ENCODE results near the gene PRR20G. TPM values are rescaled to one million over a fixed set of nuclear protein-coding genes. Genes with fewer than 3 reads are reported as not detected.

PRR20G gene
- polyA plus RNA-seq, 1 donor from 2014 or later = not detected

- no peaks in the 10 kb centered on the region for H3K36me3 ChIP-seq (ENCODE audit: insufficient read depth, low read length)
- H3K9me3 ChIP-seq (ENCODE audit: low read length) = peaks cover 5% of the 10 kb centered on the region
- no peaks in the 10 kb centered on the region for H3K79me2 ChIP-seq (replicated peaks; ENCODE audit: insufficient read depth, low read length)
- TF ChIP-seq POLR2AphosphoS5 (IDR thresholded peaks at IDR 0.05) (no peak), TAF1 (IDR thresholded peaks at IDR 0.05; ENCODE audit: low read depth) (no peak), RAD21 (conservative IDR thresholded peaks at IDR 0.05) (no peak), CTCF (IDR thresholded peaks at IDR 0.05; ENCODE audit: poor library complexity, severe bottlenecking) (no peak), SMC3 (conservative IDR thresholded peaks at IDR 0.05; ENCODE audit: poor library complexity) (no peak), MXI1 (conservative IDR thresholded peaks at IDR 0.05; ENCODE audit: poor library complexity, severe bottlenecking) (no peak), EZH2 (IDR thresholded peaks at IDR 0.05; ENCODE audit: borderline replicate concordance, insufficient read depth, low read length, poor library complexity, severe bottlenecking) (no peak), EP300 (conservative IDR thresholded peaks at IDR 0.05; ENCODE audit: poor library complexity, severe bottlenecking) (no peak)
- TF ChIP-seq, protein P1, sequence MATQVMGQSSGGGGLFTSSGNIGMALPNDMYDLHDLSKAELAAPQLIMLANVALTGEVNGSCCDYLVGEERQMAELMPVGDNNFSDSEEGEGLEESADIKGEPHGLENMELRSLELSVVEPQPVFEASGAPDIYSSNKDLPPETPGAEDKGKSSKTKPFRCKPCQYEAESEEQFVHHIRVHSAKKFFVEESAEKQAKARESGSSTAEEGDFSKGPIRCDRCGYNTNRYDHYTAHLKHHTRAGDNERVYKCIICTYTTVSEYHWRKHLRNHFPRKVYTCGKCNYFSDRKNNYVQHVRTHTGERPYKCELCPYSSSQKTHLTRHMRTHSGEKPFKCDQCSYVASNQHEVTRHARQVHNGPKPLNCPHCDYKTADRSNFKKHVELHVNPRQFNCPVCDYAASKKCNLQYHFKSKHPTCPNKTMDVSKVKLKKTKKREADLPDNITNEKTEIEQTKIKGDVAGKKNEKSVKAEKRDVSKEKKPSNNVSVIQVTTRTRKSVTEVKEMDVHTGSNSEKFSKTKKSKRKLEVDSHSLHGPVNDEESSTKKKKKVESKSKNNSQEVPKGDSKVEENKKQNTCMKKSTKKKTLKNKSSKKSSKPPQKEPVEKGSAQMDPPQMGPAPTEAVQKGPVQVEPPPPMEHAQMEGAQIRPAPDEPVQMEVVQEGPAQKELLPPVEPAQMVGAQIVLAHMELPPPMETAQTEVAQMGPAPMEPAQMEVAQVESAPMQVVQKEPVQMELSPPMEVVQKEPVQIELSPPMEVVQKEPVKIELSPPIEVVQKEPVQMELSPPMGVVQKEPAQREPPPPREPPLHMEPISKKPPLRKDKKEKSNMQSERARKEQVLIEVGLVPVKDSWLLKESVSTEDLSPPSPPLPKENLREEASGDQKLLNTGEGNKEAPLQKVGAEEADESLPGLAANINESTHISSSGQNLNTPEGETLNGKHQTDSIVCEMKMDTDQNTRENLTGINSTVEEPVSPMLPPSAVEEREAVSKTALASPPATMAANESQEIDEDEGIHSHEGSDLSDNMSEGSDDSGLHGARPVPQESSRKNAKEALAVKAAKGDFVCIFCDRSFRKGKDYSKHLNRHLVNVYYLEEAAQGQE (IDR thresholded peaks at IDR 0.05; ENCODE audit: borderline replicate concordance) = no peak
- H3K9me2 ChIP-seq (ENCODE audit: insufficient read depth, low read length) = no peaks in the 10 kb centered on the region
- no peaks in the 10 kb centered on the region for H4K20me1 ChIP-seq (ENCODE audit: insufficient read depth)
- peaks cover 5% of the 10 kb centered on the region for H3K27me3 ChIP-seq (ENCODE audit: insufficient read depth, low read depth, low read length)
- H3K4me3 ChIP-seq (ENCODE audit: low read length) = no peak overlapping the region
- no peak overlapping the region for H3K4me2 ChIP-seq (ENCODE audit: low read length)
- H3F3A ChIP-seq (ENCODE audit: insufficient read depth, low read length, poor library complexity, severe bottlenecking) = no peaks in the 10 kb centered on the region
- no peak overlapping the region for H3K27ac ChIP-seq (ENCODE audit: low read length)
- no peak overlapping the region for H3K9ac ChIP-seq (ENCODE audit: low read length)
- no peak overlapping the region for H2AFZ ChIP-seq (ENCODE audit: low read depth, low read length)
Measured at GRCh38 chr3:127299276-127299675, 11.4 kb upstream of the PRR20G start.

- no peaks in the 10 kb centered on the region for H3K79me2 ChIP-seq (replicated peaks; ENCODE audit: insufficient read depth, low read length)
- H3K4me2 ChIP-seq (ENCODE audit: low read length) = no peak overlapping the region
- H4K20me1 ChIP-seq (ENCODE audit: insufficient read depth) = no peaks in the 10 kb centered on the region
- H3K27me3 ChIP-seq (ENCODE audit: insufficient read depth, low read depth, low read length) = no peaks in the 10 kb centered on the region
- no peaks in the 10 kb centered on the region for H3F3A ChIP-seq (ENCODE audit: insufficient read depth, low read length, poor library complexity, severe bottlenecking)
- H2AFZ ChIP-seq (ENCODE audit: low read depth, low read length) = no peak overlapping the region
- H3K4me3 ChIP-seq (ENCODE audit: low read length) = no peak overlapping the region
- H3K9me2 ChIP-seq (ENCODE audit: insufficient read depth, low read length) = no peaks in the 10 kb centered on the region
- TF ChIP-seq RAD21 (conservative IDR thresholded peaks at IDR 0.05) (no peak), CTCF (IDR thresholded peaks at IDR 0.05; ENCODE audit: poor library complexity, severe bottlenecking) (no peak), TAF1 (IDR thresholded peaks at IDR 0.05; ENCODE audit: low read depth) (no peak), EP300 (conservative IDR thresholded peaks at IDR 0.05; ENCODE audit: poor library complexity, severe bottlenecking) (no peak), SMC3 (conservative IDR thresholded peaks at IDR 0.05; ENCODE audit: poor library complexity) (no peak), POLR2AphosphoS5 (IDR thresholded peaks at IDR 0.05) (no peak), EZH2 (IDR thresholded peaks at IDR 0.05; ENCODE audit: borderline replicate concordance, insufficient read depth, low read length, poor library complexity, severe bottlenecking) (no peak), MXI1 (conservative IDR thresholded peaks at IDR 0.05; ENCODE audit: poor library complexity, severe bottlenecking) (no peak)
- TF ChIP-seq, protein P1 (IDR thresholded peaks at IDR 0.05; ENCODE audit: borderline replicate concordance) = no peak
- no peaks in the 10 kb centered on the region for H3K36me3 ChIP-seq (ENCODE audit: insufficient read depth, low read length)
- no peaks in the 10 kb centered on the region for H3K9me3 ChIP-seq (ENCODE audit: low read length)
- H3K9ac ChIP-seq (ENCODE audit: low read length) = no peak overlapping the region
- no peak overlapping the region for H3K27ac ChIP-seq (ENCODE audit: low read length)
Measured at GRCh38 chr3:127296959-127297358, 9.1 kb upstream of the PRR20G start.

Data from neural cell (in vitro differentiated cells).